Measurements from ENCODE around the gene CACNA1B. TPM values are rescaled to one million over a fixed set of nuclear protein-coding genes. Genes with fewer than 3 reads are reported as not detected.
A peak's percentile ranks its signal among the peaks of the same experiment; 100 is the strongest.
"Not testable (repeated sequence)": the region's sequence is repeated elsewhere in the genome, so short reads cannot be mapped to it uniquely, and the experiment has no call there.

CACNA1B gene
- total and polyA plus RNA-seq, 7 experiments from 2014 or later = 0.07 TPM; not detected in 6

DNA sequence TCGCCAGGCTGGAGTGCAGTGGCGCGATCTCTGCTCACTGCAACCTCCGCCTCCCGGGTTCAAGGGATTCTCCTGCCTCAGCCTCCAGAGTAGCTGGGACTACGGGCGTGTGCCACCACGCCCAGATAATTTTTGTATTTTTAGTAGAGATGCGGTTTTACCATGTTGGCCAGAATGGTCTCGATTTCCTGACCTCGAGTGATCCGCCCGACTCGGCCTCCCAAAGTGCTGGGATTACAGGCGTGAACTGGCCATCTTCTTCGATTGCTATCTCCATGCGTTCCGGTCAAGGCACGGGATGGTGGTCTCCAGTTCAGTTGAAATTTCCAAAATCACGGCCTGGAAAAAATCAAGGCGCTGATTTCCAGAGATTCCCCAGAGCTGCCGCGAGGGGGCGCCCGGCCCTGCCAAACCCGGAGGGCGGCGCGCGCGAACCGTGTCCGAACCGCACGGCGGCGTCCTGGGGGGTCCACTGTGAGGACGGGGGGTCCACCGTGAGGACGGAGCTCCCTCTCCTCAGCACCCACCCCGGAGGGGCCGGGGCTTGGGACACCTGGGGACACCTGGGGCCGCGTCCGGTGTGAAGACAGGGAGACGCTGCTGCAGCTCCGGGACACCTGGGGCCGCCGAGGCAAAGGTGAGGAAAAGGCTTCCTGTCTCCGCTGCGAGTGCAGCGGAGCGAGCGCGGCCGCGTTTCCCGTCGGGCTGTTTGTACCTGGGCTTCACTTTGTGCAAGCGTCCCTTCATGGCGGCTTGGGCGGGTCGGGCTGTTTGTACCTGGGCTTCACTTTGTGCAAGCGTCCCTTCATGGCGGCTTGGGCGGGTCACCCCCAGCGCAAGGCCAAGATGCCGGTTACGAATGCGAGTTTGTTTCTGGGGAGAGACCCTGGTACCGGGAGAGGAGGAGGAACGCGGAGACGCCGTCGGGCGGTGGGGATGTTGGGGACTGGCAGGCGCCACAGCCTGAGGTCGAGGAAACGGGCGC is 272.4 kb downstream of the CACNA1B start:
- intact Hi-C loops (cut with micrococcal nuclease); H3K9me3 Mint-ChIP-seq; H3K9me3 ChIP-seq (ENCODE audit: control insufficient read depth in 2 of 3, low read length in 3 of 3); H3K36me3 Mint-ChIP-seq; H3K36me3 ChIP-seq (ENCODE audit: control insufficient read depth in 2 of 3, insufficient read depth in 3 of 3, low read length in 3 of 3); H3K4me1 ChIP-seq (ENCODE audit: control insufficient read depth in 2 of 2, insufficient read depth in 2 of 2, low read length in 2 of 2); H3K27ac ChIP-seq (ENCODE audit: low read depth, low read length); CTCF ChIA-PET; H3K4me1 Mint-ChIP-seq; POLR2A ChIA-PET; H3K27me3 ChIP-seq (ENCODE audit: control insufficient read depth in 2 of 2, insufficient read depth in 2 of 2, low read length in 2 of 2): not testable (repeated sequence)
- Mint-ChIP-seq H3K27me3 (peaks cover 0 to 13% (median 9%) of the 10 kb centered on the region in 5 donors), H3K27ac (peak overlapping the region in 2 of 9 donors; percentile 45 to 76), H3K4me3 (peak overlapping the region; percentile 50 to 87 (median 84))
- H3K4me3 ChIP-seq (ENCODE audit: low read length) = peak overlapping the region; percentile 47
- peak; percentile 57 for ATAC-seq
- DNase-seq = peak in 8 of 9 donors; percentile 32 to 62 (median 50)

DNA sequence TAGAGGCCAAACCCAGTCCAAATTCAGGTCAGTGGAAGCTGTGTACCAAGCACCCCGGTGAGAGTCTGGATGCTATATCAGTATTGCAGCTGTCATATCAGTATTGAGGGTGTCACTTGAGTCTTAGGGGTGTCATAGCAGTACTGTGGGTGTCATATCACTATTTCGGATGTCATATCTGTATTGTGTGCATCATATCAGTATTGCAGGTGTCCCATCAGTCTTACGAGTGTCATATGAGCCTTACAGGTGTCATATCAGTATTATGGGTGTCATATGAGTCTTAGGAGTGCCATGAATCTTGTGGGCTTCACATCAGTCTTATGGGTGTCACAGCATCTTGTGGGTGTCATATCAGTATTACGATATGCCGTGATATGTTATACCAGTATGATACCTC is 278.2 kb downstream of the CACNA1B start:
- H3K27me3 Mint-ChIP-seq = peaks cover 5 to 21% (median 10%) of the 10 kb centered on the region in 5 donors
- H3K27ac Mint-ChIP-seq; H3K27ac ChIP-seq (ENCODE audit: low read depth, low read length); ATAC-seq; H3K27me3 ChIP-seq (ENCODE audit: control insufficient read depth in 2 of 2, insufficient read depth in 2 of 2, low read length in 2 of 2); H3K36me3 Mint-ChIP-seq; intact Hi-C loops (cut with micrococcal nuclease); H3K4me1 Mint-ChIP-seq; POLR2A ChIA-PET; DNase-seq; H3K36me3 ChIP-seq (ENCODE audit: control insufficient read depth in 2 of 3, insufficient read depth in 3 of 3, low read length in 3 of 3); H3K9me3 Mint-ChIP-seq; H3K4me3 ChIP-seq (ENCODE audit: low read length); H3K4me3 Mint-ChIP-seq; CTCF ChIA-PET; H3K4me1 ChIP-seq (ENCODE audit: control insufficient read depth in 2 of 2, insufficient read depth in 2 of 2, low read length in 2 of 2); H3K9me3 ChIP-seq (ENCODE audit: control insufficient read depth in 2 of 3, low read length in 3 of 3): not testable (repeated sequence)

DNA sequence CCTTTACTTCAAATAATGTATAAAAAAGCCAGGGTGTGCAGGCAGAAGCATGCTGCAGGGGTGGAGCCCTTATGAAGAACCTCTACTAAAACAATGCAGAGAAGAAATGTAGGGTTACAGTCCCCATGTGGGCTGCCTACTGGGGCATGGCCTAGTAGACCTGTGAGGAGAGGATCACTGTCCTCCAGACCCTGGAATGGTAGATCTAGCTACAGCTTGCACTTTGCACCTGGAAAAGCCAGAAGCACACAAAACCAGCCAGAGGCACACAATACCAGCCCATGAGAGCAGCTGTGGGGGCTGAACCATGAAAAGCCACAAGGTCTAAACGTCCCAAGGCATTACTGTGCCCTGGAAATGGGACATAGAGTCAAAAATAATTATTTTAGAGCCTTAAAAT is 289.2 kb downstream of the CACNA1B start:
- H3K36me3 ChIP-seq (ENCODE audit: control insufficient read depth in 2 of 3, insufficient read depth in 3 of 3, low read length in 3 of 3); ATAC-seq; H3K4me3 ChIP-seq (ENCODE audit: low read length); H3K9me3 ChIP-seq (ENCODE audit: control insufficient read depth in 2 of 3, low read length in 3 of 3); DNase-seq; H3K4me1 Mint-ChIP-seq; intact Hi-C loops (cut with micrococcal nuclease); H3K27me3 ChIP-seq (ENCODE audit: control insufficient read depth in 2 of 2, insufficient read depth in 2 of 2, low read length in 2 of 2); CTCF ChIA-PET; H3K4me1 ChIP-seq (ENCODE audit: control insufficient read depth in 2 of 2, insufficient read depth in 2 of 2, low read length in 2 of 2); H3K36me3 Mint-ChIP-seq; H3K27ac ChIP-seq (ENCODE audit: low read depth, low read length); H3K27ac Mint-ChIP-seq; H3K4me3 Mint-ChIP-seq; POLR2A ChIA-PET: not testable (repeated sequence)
- peaks cover 0 to 13% (median 3%) of the 10 kb centered on the region in 11 donors for H3K9me3 Mint-ChIP-seq
- peaks cover 3 to 14% (median 7%) of the 10 kb centered on the region in 5 donors for H3K27me3 Mint-ChIP-seq

Small RNAs within 50 kb of the gene (microRNA-seq; reads per million reads assigned to microRNA genes)
- gene MIR602 (ENCODE audit: borderline microRNAs expressed) = not detected

Measured in naive thymus-derived CD4-positive, alpha-beta T cell (primary cell).